Sigmoid colon (tissue), 4 donors: ENCODE results near the gene NOX4.

Experiments
- EP300 ChIP-seq, 4 donors: sonication (generic); formaldehyde crosslinking; IDR thresholded peaks; one replicate each; pipeline ENCODE4 v1.6.1; 2017; ENCODE audit warnings: antibody characterized with exemption in 4 of 4
- POLR2A ChIP-seq, 2 donors: fragments of 450-650 bp; IDR thresholded peaks; one replicate each; pipeline ENCODE4 v1.6.1; 2016; ENCODE audit warnings: antibody characterized with exemption in 2 of 2, mild to moderate bottlenecking in 2 of 2, moderate library complexity in 2 of 2
- TF ChIP-seq, protein P1 (sequence below), 4 experiments: fragments of 450-650 bp in 3 of 4; fragments of 200-600 bp in 1 of 4; IDR thresholded peaks; one replicate each; pipeline ENCODE4 v1.5.1; 2016 to 2019; ENCODE audit warnings: antibody characterized with exemption in 4 of 4, mild to moderate bottlenecking in 3 of 4, moderate library complexity in 2 of 4

DNA sequence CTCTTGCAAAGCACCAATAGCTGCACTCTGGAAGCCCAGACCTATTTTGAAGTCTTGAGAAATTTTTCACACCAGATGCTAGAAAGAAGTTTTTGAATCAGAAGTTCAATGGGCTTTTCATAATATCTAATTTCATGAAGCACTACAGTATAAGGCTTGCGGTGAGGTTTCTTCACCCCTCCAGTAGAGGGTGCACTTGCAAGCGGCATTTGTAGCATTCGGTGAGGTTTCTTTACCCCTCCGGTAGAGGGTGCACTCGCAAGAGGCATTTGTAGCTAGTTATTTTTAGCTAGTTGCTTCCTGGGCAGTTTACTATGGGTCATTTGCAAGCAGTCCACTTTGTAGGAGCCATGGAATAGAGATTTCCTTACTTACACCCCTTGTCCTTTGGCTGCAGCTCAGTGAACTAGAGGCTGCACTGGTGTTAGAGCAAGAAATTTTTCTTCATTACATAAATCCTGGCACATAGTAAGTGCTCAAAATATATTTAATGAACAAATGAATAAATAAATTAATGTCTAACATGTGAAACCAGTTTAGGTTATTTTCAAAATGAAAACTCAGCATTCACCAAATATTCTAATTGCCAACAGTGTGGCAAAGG is 7.8 kb upstream of the NOX4 start:
- TF ChIP-seq, protein P1, sequence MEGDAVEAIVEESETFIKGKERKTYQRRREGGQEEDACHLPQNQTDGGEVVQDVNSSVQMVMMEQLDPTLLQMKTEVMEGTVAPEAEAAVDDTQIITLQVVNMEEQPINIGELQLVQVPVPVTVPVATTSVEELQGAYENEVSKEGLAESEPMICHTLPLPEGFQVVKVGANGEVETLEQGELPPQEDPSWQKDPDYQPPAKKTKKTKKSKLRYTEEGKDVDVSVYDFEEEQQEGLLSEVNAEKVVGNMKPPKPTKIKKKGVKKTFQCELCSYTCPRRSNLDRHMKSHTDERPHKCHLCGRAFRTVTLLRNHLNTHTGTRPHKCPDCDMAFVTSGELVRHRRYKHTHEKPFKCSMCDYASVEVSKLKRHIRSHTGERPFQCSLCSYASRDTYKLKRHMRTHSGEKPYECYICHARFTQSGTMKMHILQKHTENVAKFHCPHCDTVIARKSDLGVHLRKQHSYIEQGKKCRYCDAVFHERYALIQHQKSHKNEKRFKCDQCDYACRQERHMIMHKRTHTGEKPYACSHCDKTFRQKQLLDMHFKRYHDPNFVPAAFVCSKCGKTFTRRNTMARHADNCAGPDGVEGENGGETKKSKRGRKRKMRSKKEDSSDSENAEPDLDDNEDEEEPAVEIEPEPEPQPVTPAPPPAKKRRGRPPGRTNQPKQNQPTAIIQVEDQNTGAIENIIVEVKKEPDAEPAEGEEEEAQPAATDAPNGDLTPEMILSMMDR (IDR thresholded peaks at IDR 0.05), result no peak
- TF ChIP-seq POLR2A (IDR thresholded peaks at IDR 0.05) (no peak), EP300 (IDR thresholded peaks at IDR 0.05) (no peak)
